Stimulated activated CD8-positive, alpha-beta memory T cell treated with anti-CD3 and anti-CD28 coated beads, Interleukin-15, amount 100 ng/mL, for 4 hours (primary cell): ENCODE measurements around the gene ALKBH5.
A peak's percentile ranks its signal among the peaks of the same experiment; 100 is the strongest.

ENCODE experiments used
- DNase-seq, 2 donors: peaks; one replicate each; pipeline ENCODE4 v3.0.0-alpha.2; 2020; ENCODE audit warnings: low read depth in 2 of 2

ALKBH5 gene

DNA sequence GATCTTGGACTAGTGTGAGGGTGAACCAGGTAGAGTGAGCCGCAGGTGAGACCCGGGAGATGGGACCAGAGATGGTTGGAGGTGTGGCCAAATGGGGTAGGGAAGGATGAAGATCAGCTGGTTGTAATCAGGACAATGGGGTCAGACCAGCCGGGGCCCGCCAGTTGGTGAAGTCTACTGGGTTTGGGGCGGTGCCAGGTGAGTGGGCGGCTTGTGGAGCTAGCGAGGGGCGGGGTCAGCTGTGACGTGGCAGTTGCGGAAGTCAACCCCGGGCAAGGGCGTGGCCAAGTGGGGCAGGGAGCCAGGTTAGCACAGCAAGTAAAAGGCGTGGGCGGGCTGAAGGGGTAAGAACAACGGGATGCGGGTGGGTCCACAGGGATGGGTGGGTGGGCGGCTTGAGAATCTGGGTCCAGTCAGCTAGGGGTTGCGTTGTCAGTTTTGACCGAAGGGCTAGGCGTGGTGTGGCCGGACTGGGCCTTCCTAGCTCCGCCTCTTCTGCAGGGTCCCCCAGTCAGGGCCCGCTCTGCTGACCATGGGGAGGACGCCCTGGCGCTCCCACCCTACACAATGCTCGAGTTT, 25.5 kb upstream of the ALKBH5 start:
- peak; percentile 82 to 90 for DNase-seq

DNA sequence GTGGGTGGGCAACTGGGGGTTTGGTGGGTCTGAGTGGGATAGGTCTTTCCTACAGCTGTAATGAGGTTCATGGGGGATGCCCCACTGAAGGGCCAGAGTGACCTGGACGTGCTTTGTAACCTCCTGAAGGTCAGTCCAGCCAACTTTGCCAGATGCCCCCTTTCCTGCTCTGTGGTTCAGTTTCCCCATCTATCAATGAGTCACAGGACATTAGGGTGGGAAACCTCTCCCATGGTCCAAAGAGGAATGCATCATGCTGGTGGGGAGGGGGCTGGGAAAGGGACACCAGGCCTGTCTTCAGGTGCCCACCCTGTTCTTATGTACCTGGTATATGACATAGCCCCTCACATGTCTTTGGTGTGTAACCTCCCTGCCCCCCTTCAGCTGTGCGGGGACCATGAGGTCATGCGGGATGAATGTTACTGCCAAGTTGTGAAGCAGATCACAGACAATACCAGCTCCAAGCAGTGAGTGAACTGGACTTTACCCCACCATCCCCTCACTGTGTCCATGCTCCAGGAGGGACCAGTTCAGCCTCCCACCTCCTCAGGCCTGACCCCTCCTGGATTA, 24.0 kb upstream of the ALKBH5 start:
- DNase-seq: no peak

DNA sequence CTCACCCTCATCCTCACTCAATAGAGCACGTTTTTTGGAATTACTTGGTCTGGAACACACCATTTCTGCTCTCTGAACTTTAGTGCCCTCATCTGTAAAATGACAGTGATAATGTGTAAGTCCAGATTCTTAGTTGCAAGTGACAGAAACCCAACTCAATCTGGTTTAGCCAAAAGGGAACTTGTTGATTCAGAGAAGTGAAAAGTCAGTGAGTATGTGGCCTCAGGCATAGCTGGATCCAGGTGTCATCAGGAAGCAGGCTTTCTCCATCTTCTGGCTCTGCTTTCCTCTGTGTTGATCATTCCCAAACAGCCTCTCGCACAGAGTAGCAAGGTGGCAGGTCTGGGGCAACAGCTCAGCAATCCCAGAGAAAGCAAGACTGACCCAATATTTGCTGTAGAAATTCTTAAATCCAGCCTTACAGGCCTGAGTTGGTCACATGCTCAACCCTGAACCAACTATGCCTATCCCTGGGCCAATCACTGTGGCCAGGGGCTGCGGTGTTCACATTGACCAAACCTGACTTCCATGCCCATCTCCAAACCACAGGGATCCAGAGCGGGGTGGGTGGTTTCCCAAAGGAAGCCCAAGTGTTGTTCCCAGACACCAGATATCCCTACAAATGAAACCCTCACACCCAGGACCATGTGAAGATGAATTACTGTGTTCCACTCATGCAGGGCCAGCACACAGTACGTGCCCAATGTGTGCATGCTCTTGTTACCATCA, 23.3 kb upstream of the ALKBH5 start:
- no peak for DNase-seq

DNA sequence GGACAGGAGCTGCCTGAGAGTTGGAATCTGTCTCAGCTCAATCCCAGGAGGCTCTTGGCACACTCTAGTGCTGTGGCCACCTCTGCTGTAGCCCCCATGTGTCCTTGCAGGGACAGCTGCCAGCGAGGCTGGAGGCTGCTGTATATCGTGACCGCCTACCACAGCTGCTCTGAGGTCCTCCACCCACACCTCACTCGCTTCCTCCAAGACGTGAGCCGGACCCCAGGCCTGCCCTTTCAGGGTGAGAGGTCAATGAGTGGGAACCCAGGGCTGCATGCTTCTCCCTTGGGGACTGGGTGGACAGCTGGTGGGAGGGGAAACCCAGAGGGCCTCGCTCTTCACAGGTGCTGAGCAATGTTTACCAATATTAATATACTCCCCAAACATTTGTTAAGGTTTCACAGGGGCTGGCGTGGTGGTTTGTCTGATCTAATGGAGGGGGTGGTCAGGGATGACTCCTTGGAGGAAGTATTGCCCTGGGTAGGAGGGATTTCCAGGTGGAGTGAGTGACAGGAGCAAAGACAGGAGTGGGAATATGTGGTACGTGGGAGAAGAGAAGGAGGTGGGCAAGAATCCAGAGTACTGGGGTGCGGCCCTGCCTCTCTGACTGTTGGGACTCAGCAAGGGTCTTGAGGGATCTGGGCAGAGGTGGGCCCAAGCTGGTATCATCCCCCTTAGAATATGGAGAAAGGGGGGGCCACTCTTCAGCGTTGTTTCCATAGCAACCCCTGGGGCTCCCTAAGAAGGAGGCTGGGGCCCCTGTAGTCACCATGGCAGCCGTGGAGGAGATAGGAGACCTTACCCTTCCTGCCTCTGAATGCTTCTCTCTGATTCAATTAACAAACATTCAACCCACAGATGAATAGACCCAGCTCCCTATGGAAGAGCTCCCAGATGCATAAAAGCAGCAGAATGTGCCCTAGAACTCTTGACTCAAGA, 22.2 kb upstream of the ALKBH5 start:
- no peak for DNase-seq

DNA sequence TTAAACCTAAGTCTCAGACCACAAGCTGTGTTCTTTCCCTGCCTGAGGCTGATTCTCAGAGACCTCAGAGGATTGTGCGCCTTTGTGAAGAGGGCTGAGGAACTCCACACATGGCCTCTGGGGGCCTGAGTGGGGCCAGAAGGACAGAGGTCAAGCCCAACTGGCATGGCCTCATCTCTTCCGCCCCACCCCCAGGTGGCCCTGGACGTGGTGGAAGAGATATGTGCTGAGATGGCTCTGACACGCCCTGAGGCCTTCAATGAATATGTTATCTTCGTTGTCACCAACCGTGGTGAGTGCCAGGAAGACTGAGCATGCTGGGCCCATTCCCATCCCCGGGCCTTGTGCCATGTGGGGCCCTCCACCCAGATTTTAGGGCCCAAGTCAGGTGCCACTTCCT, 20.1 kb upstream of the ALKBH5 start:
- DNase-seq: no peak

DNA sequence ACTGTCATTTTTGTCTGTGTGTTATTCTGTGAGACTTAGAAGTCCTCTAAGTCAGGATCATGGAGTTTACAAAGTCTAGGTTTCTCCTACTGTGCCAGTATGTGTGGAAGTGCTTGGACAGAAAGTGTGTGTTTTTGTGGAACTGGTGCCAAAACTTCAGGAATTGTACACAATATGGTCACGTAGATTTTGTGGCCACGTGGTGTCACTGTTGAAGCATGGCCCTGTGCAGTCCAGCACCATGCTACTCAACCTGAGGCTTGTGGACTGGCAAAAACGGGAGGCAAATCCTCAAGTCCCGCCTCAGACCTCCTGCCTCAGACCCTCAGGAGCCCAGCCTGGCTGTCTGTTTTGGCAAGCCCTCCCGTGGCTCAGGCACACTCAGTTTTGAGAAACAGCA, 16.7 kb upstream of the ALKBH5 start:
- DNase-seq: no peak

GRCh38 chr17:18167421-18167820, 16.2 kb upstream of the ALKBH5 start:
- DNase-seq: no peak

DNA sequence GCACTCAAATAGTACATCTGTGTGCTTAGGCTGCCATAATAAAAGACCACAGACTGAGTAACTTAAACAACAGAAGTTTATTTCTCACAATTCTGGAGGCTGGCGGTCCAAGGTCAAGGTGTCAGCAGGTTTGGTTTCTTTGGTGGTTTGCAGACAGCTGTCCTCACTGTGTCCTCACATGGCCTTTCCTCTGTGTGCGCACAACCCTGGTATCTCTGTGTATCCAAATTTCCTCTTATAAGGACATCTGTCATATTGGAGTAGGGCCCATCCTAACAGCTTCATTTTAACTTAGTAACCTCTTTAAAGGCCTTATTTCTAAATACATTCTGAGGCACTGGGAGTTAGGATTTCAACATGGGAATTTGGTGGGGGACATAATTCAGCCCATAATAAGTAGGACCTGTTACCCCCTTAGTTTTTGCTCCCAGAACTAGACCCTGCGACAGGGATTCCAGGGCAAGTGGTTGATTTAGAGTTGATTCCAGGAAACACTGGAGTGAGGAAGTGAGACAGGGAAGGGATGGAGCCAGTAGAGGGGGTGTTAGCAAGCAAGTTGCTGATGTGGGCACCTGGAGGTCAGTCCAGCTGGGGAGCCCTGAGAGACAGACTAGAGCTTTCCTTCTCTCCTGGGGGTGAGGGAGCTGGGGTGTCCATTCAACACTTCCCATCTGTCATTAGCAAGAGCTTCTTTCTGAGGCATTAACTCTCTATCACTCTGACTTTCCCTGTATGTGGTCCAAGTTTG, 10.9 kb upstream of the ALKBH5 start:
- no peak for DNase-seq

DNA sequence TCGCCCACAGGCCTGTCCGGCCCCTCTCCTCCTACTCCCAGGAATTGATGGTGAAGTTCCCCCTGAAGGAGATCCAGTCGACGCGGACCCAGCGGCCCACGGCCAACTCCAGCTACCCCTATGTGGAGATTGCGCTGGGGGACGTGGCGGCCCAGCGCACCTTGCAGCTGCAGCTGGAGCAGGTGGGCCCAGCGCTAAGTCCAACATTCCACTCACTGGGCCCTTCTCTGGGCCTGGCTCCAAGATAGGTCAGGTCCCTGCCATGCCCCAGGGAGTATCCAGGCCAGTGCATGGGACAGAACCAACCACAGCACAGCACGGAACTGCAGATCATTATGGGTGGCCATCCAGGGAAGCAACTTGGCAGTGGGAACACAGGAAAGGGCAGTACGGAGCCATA, 9.9 kb upstream of the ALKBH5 start:
- no peak for DNase-seq

DNA sequence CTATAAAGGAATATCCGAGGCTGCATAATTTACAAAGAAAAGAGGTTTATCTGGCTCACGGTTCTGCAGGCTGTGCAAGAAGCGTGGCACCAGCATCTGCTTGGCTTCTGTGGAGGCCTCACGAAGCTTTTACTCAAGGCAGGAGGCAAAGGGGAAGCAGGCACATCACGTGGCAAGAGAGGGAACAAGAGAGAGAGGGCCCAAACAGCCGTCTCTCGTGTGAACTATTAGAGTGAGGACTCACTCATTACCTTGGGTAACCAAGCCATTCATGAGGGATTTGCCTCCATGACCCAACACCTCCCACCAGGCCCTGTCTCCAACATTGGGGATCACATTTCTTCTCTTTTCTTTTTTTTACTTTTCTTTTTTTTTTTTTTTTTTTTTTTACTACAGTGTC, 7.5 kb upstream of the ALKBH5 start:
- DNase-seq: no peak

- no peak for DNase-seq
Measured at GRCh38 chr17:18177133-18177532, 6.5 kb upstream of the ALKBH5 start.

DNA sequence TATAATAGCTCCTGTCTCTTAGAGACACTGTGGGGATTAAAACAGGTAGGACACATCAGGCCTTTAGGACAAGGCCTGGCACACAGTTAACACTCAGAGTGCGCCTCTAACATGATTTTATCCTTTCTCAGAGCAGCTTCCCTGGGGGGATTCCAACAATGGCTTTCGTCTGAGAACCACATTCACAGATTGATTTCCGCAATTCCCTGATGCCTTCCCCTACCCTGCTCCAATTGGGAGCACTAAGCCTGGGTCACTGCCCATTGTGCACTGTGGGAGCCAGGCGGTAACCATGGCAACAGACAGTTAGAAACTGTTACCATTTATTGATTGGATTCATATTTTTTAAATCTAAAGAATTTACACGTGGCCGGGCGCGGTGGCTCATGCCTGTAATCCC, 5.9 kb upstream of the ALKBH5 start:
- no peak for DNase-seq

GRCh38 chr17:18179196-18179595, 4.4 kb upstream of the ALKBH5 start:
- DNase-seq: no peak

GRCh38 chr17:18179804-18180203, 3.8 kb upstream of the ALKBH5 start:
- no peak for DNase-seq

- no peak for DNase-seq
Measured at GRCh38 chr17:18181358-18181757, 2.3 kb upstream of the ALKBH5 start.

DNA sequence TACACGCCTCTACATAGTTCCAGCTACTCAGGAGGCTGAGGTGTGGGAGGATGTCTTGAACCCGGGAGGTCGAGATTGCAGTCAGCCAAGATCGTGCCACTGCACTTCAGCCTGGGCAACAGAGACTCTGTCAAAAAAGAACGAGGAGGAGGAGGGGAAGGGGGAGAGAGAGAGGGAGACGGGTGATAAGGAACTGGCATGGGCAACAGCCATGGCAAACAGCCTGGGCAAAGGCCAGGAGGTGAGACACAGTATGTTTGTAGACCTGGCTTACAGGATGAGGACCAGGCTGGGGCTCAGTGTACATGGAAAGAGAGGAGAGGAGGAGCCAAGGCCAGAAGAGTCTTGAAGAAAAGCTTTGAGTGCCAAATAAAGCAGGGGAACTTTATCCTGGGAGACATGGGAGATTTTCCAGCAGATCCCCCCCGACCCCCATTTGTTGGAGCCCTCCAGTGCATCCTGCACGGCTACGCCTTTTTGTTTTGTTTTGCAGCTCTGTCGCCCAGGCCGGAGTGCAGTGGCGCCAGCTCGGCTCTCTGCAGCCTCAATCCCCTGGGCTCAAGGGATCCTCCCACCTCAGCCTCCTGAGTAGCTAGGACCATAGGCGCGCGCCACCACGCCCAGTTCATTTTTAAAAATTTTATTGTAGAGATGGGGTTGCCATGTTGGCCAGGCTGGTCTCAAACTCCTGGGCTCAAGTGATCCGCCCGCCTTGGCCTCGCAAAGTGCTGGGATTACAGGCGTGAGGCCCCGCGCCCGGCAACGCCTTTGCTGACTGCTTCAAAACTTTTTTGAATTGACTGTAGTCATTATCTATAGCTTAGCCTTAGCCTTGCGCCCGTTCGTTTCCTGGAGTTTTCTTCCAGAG, 1.3 kb upstream of the ALKBH5 start:
- DNase-seq: no peak

GRCh38 chr17:18182978-18183333, 672 bp upstream of the ALKBH5 start:
- DNase-seq: peak; percentile 64 to 68

DNA sequence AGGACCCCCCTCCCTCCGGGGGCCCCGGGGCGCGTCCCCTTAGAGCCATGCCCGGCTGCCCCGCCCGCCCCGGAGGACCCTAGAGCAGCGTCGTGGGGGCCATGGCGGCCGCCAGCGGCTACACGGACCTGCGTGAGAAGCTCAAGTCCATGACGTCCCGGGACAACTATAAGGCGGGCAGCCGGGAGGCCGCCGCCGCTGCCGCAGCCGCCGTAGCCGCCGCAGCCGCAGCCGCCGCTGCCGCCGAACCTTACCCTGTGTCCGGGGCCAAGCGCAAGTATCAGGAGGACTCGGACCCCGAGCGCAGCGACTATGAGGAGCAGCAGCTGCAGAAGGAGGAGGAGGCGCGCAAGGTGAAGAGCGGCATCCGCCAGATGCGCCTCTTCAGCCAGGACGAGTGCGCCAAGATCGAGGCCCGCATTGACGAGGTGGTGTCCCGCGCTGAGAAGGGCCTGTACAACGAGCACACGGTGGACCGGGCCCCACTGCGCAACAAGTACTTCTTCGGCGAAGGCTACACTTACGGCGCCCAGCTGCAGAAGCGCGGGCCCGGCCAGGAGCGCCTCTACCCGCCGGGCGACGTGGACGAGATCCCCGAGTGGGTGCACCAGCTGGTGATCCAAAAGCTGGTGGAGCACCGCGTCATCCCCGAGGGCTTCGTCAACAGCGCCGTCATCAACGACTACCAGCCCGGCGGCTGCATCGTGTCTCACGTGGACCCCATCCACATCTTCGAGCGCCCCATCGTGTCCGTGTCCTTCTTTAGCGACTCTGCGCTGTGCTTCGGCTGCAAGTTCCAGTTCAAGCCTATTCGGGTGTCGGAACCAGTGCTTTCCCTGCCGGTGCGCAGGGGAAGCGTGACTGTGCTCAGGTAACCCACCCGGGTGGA, 759 bp downstream of the ALKBH5 start:
- peak; percentile 52 to 56 for DNase-seq

DNA sequence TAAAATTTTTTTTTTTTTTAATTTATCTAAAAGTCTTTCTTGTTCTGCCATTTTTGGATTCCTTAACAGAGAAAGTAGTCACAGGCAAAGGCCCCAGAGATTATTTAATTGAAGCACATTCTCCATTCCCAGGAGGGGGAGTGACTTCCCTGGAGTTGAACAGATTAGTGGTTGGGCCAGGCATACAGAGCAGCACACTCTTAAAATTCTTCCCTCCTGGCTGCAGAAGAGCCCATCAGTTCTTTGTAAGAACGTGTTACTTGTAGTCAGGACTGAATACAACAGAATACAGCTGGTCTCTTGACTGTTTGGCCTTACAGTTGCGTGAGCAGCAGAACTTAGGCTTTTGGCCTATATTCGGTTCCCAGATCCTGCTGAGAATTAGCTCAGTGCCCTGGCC, 1.8 kb downstream of the ALKBH5 start:
- DNase-seq: no peak
